Mucosa of rectum (tissue), 2 donors: ENCODE data around the gene KDM4B.
"Not testable (repeated sequence)": the region's sequence is repeated elsewhere in the genome, so short reads cannot be mapped to it uniquely, and the experiment has no call there.

Source experiments
- H3K27ac ChIP-seq, 2 donors: one replicate each; pipeline ENCODE4 v1.7.0; 2013; ENCODE audit warnings: inconsistent platforms in 2 of 2, low read depth in 2 of 2, low read length in 2 of 2
- H3K27me3 ChIP-seq, 2 donors: one replicate each; pipeline ENCODE4 v1.7.0; 2013; ENCODE audit warnings: low read length in 2 of 2; ENCODE audit not compliant: control insufficient read depth in 2 of 2, insufficient read depth in 2 of 2
- H3K36me3 ChIP-seq, 2 donors: one replicate each; pipeline ENCODE4 v1.7.0; 2013; ENCODE audit warnings: low read length in 2 of 2; ENCODE audit not compliant: control insufficient read depth in 2 of 2, insufficient read depth in 2 of 2
- H3K4me1 ChIP-seq, 2 donors: one replicate each; pipeline ENCODE4 v1.7.0; 2013; ENCODE audit warnings: low read length in 2 of 2, mild to moderate bottlenecking in 1 of 2; ENCODE audit not compliant: control insufficient read depth in 2 of 2, insufficient read depth in 2 of 2
- H3K4me3 ChIP-seq, 2 donors: one replicate each; pipeline ENCODE4 v1.7.0; 2013; ENCODE audit warnings: low read length in 2 of 2
- H3K9ac ChIP-seq, 2 donors: one replicate each; pipeline ENCODE4 v1.7.0; 2013; ENCODE audit warnings: low read length in 2 of 2, low read depth in 1 of 2, mild to moderate bottlenecking in 1 of 2
- H3K9me3 ChIP-seq, 2 donors: one replicate each; pipeline ENCODE4 v1.7.0; 2013; ENCODE audit warnings: low read length in 2 of 2; ENCODE audit not compliant: control insufficient read depth in 2 of 2
- donor health status: healthy.
- donor health status: Normal muscosa, but diverticular disease.

KDM4B gene

DNA sequence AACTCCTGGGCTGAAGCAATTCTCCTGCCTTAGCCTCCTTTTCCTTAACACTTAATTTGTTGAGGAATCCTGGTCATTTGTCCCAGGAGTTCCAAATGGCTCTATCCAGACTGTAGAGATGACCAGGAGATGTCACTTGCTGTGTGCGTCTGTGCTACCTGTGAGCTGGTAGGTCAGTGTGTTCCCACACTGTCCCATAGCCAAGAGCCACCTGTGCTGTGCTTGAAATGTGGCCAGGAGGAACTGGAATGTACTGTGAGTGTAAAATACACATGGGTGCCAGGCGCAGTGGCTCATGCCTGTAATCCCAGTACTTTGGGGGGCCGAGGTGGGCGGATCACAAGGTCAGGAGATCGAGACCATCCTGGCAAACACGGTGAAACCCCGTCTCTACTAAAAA is 29.4 kb upstream of the KDM4B start:
- Histone ChIP-seq H3K27me3 (no peaks in the 10 kb centered on the region), H3K4me1 (no peaks in the 10 kb centered on the region), H3K9me3 (no peaks in the 10 kb centered on the region), H3K4me3 (no peak overlapping the region), H3K9ac (no peak overlapping the region), H3K36me3 (no peaks in the 10 kb centered on the region), H3K27ac (no peak overlapping the region)

DNA sequence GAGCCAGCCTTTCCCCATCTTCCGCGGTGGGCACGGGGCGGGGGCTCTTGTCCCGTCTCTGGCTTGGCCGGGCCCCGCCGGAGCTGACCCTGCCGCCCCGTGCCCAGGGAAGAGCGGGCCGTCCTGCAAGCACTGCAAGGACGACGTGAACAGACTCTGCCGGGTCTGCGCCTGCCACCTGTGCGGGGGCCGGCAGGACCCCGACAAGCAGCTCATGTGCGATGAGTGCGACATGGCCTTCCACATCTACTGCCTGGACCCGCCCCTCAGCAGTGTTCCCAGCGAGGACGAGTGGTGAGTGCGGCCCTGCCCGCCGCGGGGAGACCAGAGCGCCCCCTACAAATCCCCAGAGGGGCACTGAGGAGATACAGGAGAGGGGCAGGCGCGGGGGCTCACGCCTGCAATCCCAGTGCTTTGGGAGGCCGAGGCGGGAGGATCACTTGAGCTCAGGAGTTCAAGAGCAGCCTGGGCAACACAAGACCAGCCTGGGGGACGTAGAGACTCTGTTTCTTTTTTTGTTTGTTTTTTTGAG is 27.2 kb upstream of the KDM4B start:
- H3K27me3 ChIP-seq, H3K36me3 ChIP-seq, H3K9ac ChIP-seq, H3K27ac ChIP-seq, H3K9me3 ChIP-seq, H3K4me3 ChIP-seq, H3K4me1 ChIP-seq: not testable (repeated sequence)

DNA sequence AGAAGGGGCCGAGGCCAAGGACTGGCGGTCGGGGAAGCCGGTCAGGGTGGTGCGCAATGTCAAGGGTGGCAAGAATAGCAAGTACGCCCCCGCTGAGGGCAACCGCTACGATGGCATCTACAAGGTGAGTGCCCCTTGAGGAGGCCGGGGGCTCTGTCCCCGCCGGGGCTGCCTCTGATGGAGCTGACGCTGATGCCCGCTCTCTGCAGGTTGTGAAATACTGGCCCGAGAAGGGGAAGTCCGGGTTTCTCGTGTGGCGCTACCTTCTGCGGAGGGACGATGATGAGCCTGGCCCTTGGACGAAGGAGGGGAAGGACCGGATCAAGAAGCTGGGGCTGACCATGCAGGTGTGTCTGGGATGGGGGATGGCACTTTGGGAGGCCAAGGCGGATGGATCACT is 18.3 kb upstream of the KDM4B start:
- not testable (repeated sequence) for H3K9ac ChIP-seq, H3K36me3 ChIP-seq, H3K27ac ChIP-seq, H3K27me3 ChIP-seq, H3K9me3 ChIP-seq, H3K4me3 ChIP-seq, H3K4me1 ChIP-seq

DNA sequence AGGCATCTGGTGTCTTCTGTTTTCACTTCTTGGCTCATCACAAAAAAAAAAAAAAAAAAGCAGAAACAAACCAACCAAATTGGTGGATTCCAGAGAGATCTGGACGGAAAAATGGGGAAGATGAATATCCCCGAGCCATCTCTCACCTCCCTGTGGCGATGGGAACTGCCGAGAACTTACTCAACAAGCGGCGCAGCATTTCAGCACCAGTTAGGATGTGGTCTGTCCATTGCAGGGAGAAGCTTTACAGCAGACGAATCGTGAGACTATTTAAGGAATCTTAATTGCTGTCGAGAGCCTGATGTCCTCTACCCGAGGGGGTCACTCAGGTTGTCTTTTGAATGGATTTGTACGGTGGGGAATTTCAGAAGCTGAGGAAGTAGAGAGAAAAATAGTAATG is 17.3 kb upstream of the KDM4B start:
- Histone ChIP-seq H3K4me1 (no peaks in the 10 kb centered on the region), H3K4me3 (no peak overlapping the region), H3K9ac (no peak overlapping the region), H3K36me3 (no peaks in the 10 kb centered on the region), H3K27me3 (no peaks in the 10 kb centered on the region), H3K9me3 (no peaks in the 10 kb centered on the region), H3K27ac (no peak overlapping the region)

DNA sequence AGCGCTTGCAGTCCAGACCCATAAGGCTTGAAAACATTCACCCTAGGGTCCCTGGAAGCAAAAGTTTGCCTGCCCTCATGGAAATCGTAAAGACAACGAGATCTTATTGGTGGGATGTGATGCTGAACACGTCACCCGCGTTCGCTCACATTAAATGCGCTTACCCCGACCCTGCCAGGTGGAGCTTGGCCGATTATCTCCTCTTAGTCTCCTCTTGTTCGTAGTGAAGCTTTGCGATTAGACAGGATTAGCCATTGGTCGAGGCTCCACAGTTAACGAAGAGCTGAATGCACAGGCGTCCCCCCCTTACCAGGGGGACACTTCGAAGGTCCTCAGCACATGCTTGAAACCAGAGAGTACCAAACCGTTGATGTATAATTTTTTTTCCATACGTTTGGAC is 16.0 kb upstream of the KDM4B start:
- no peak overlapping the region for H3K4me3 ChIP-seq
- no peaks in the 10 kb centered on the region for H3K4me1 ChIP-seq
- H3K27ac ChIP-seq = no peak overlapping the region
- no peak overlapping the region for H3K9ac ChIP-seq
- no peaks in the 10 kb centered on the region for H3K36me3 ChIP-seq
- H3K9me3 ChIP-seq = no peaks in the 10 kb centered on the region
- H3K27me3 ChIP-seq = no peaks in the 10 kb centered on the region

DNA sequence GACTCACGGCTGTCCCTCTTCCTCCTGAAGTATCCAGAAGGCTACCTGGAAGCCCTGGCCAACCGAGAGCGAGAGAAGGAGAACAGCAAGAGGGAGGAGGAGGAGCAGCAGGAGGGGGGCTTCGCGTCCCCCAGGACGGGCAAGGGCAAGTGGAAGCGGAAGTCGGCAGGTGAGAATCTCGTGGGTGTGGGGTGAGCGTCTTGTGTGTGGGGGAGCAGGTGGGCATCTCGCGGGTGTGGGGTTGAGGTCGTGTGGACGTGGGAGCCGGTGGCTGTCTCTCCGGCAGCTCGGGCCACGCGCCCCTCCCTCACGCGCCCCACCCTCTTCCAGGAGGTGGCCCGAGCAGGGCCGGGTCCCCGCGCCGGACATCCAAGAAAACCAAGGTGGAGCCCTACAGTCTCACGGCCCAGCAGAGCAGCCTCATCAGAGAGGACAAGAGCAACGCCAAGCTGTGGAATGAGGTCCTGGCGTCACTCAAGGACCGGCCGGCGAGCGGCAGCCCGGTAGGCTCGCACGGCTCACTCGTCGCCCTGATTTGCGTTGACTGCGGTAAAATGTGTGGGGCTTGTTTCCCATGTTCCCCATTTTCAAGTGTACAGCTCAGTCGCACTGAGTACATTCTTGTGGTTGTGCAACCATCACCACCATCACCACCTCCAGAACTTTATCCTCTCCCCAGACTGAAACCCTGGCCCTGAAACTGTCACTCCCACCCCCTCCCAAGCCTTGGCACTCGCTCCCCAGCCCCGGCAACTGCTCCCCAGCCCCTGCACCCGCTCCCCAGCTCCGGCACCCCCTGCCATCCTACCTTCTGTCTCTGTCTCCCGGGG is 14.4 kb upstream of the KDM4B start:
- not testable (repeated sequence) for H3K27me3 ChIP-seq, H3K36me3 ChIP-seq, H3K9ac ChIP-seq, H3K4me1 ChIP-seq, H3K9me3 ChIP-seq, H3K4me3 ChIP-seq, H3K27ac ChIP-seq

DNA sequence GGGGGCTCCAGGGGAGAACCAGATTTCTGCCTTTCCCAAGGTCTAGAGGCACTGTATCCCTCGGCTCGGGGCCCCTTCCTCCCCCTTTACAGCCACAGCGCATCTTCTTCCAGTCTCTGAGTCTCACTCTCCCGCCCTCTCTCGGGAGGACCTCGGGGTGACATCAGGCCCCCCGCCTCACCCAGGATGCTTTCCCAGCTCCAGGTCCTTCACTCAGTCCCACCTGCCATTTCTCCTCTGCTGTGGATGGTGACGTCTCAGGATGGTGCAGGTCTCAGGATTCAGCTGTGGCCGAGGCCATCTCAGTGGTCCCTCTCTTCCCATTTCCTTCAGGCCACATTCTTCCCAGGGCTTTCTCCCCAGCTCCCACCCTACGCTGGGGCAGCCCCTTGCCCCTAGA is 13.6 kb upstream of the KDM4B start:
- Histone ChIP-seq H3K9ac (no peak overlapping the region), H3K4me1 (no peaks in the 10 kb centered on the region), H3K9me3 (no peaks in the 10 kb centered on the region), H3K36me3 (no peaks in the 10 kb centered on the region), H3K27ac (no peak overlapping the region), H3K4me3 (no peak overlapping the region), H3K27me3 (no peaks in the 10 kb centered on the region)

DNA sequence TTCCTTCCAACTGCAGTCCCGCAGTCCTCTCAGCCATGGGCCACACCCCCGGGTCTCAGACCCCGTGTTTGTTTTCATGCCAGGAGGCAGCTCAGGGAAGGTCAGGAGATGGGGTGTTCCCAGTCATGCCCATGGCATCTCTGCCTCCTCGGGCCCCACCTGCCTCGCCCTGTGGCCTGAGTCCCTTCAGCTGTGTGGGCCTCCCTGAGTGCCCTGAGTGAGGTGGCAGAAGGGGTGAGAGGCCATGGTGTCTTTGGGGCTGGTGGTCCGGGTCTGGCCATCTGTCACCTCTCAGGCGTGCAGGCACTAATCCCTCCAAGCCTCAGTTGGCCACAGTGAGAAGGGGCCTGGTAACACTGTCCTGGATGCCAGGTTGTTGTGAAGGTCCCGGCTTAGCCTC is 10.9 kb upstream of the KDM4B start:
- no peaks in the 10 kb centered on the region for H3K27me3 ChIP-seq
- no peak overlapping the region for H3K27ac ChIP-seq
- no peaks in the 10 kb centered on the region for H3K4me1 ChIP-seq
- H3K9ac ChIP-seq = no peak overlapping the region
- no peak overlapping the region for H3K4me3 ChIP-seq
- H3K9me3 ChIP-seq = no peaks in the 10 kb centered on the region
- H3K36me3 ChIP-seq = no peaks in the 10 kb centered on the region

DNA sequence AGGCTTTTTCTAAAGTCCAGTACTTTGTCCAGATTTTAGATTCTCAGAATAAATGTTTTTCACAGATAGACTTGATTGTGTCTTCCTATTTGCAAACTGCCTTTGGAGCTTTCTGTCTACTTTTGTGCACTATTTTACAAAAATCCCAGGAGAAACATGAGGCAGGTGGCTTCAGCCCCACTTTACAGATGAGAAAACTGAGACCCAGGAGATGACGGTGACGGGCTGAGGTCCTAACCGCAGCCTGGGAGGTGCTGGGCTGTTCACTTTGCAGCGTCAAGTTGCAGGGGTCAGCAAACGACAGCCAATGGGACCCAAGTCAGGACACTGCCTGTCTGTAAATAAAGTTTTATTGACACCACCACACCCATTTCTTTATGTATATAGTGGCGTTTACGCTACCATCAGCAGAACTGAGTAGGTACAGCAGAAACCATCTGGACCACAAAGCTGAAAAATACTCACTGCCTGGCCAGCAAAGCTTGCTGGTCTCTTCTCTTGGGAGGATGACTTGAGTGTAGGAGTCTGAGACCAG is 6.8 kb upstream of the KDM4B start:
- H3K27ac ChIP-seq = no peak overlapping the region
- no peaks in the 10 kb centered on the region for H3K9me3 ChIP-seq
- no peaks in the 10 kb centered on the region for H3K4me1 ChIP-seq
- no peaks in the 10 kb centered on the region for H3K27me3 ChIP-seq
- no peak overlapping the region for H3K9ac ChIP-seq
- no peak overlapping the region for H3K4me3 ChIP-seq
- H3K36me3 ChIP-seq = no peaks in the 10 kb centered on the region

DNA sequence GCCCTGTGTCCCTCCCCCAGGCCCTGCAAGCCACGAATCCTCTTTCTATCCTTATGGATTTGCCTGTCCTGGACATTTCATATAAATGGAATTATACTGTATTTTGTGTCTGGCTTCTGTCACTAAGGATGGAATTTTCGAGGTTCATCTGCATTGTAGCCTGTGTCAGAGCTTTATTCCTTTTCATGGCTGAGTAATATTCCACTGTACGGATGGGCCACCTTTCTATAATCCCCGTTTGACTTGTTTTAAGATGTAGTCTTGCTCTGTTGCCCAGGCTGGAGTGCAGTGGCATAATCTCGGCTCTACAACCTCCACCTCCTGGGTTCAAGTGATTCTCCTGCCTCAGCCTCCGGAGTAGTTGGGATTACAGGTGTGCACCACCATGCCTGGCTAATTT is 3.9 kb upstream of the KDM4B start:
- no peaks in the 10 kb centered on the region for H3K9me3 ChIP-seq
- H3K4me3 ChIP-seq = no peak overlapping the region

More for the DNA sequence above, 3.9 kb upstream of the KDM4B start:
- Histone ChIP-seq H3K36me3 (no peaks in the 10 kb centered on the region), H3K9ac (no peak overlapping the region), H3K27ac (no peak overlapping the region), H3K4me1 (peaks cover 8 to 9% of the 10 kb centered on the region in 2 donors), H3K27me3 (no peaks in the 10 kb centered on the region)
